Activated gamma-delta T cell (primary cell): Measurements from ENCODE around the gene SDK2.

ENCODE experiments used
- DNase-seq: peaks from one replicate; lab custom pipeline; 2025; lab: John Stamatoyannopoulos, UW

Gene SDK2

DNA sequence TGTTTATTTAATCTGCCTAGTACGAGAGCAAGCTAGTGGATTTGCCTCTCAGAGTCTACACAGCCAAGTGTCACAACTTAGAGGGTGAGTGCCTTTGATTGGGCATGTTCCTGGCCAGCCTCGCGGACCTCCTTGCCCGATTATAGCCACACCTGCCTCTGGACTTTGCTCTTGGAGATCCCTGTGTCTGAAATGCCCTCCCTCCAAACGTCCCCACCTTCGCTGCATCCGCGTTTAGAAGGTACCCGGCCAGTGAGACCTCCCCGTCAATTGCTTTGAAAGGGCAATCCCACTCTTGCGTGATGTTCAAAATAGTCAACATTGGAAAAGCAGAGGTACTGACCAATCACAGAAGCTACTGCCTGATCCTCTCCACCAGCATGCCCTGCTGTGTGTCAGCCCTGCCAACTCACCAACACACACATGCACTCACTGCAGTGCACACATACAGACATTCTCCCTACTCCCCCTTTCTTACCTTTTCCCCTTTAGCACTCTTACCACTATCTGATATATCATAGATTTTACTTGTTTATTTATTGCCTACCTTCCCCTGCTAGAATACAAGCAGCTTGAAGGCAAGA is 6.5 kb upstream of the SDK2 start:
- no peak for DNase-seq

DNA sequence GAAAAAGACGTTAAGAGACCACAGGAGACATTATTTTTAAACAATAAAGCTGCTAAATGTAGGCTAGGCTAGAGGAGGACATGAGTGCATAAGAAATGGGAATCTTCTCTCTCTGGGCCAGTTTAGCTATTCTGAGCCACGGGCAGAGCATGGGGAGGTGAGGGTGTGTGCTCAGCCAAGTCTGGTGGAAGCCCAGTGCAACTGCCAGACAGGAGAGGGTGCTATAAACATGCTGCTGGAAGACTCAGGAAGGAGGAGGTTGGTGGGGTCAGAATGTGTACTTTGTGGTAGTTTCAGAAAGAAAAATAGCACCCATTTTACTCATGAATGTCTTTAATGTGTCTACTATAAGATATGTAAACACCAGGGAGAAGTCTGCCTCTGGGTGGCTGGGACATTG is 5.9 kb upstream of the SDK2 start:
- no peak for DNase-seq

DNA sequence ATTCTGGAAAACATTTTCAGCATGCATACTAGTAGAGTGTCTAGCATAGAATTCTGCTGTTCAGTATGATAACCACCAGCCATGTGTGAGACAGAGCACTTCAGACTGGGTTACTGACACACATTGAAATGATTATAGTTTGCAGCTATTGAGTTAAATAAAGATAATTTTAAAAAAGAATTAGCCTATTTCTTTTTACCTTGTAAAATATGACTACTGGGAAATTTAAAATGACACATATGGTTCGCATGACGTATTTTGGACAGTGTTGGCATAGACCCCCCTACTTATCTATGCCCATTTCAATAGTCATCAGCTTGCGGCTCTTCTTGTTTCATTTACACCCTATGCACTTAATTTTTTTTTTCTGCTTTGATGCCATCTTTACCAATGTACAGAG is 4.7 kb upstream of the SDK2 start:
- no peak for DNase-seq

DNA sequence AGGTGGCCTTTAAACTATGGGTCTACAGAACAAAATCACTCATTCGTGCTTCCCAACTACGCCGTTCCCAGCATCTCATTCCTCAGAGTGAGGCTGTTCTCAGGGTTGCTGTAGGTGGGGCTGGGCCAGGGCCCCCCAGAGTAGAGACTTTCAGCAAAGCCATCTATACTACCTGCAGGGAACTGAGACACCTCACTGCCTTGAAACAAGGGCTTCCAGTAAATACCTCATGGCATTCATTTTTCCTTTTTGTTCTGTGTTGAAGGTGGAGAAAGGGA is 4.2 kb upstream of the SDK2 start:
- no peak for DNase-seq

DNA sequence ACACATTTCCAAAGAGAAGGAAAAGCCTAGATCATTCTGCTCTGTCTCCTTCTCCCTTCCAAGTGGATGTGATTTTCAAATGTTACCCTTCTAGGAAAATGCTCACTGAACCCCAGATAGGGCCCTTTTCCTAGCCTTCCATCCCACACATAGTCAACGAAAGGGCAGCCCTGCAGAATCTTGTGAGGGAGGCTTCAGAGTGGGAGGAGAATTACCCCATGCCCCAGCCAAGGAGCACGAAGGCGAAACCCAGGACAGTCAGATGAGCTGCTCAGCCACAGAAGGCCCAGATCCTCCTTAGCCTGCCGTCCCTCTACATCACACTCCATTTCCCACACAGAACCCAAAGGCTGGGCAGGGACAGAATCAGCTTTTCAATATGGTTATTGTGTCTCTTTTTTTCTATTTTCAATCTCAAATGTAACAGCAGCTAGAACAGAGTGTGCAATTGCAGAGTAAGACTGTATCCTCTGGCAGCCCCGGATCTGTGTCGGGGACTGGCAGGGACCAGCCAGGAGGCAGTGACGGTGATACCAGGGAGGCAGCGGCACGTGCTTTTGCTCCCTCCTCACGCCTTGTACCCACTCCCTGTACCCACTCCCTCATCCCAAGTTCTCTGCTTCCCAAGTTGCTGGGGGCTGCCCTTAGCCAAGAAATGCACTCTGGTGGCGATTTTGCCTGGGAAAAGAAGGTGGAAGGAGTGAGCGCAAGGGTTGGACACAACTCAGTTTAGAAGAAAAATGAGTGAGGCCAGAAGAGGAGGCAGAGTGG is 3.7 kb upstream of the SDK2 start:
- no peak for DNase-seq

DNA sequence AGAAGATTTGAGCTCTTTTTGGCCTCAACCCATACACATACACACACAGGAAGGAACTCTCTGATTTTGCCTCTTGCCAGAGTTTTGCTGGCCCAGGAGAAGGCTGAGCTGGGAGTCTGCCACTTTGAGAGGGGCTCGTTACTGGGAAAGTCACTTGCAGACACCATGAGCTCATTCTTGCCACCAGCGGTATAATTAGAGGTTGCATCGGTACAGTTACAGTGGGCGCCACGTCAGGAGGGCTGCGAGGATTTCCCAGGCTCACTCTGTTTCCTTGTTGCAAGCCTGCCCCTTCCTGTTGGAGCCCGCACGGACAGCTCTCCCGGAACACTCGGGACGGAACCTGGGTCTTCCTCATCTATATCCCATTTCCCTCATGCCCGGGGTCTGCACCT is 3.1 kb upstream of the SDK2 start:
- DNase-seq, result no peak

DNA sequence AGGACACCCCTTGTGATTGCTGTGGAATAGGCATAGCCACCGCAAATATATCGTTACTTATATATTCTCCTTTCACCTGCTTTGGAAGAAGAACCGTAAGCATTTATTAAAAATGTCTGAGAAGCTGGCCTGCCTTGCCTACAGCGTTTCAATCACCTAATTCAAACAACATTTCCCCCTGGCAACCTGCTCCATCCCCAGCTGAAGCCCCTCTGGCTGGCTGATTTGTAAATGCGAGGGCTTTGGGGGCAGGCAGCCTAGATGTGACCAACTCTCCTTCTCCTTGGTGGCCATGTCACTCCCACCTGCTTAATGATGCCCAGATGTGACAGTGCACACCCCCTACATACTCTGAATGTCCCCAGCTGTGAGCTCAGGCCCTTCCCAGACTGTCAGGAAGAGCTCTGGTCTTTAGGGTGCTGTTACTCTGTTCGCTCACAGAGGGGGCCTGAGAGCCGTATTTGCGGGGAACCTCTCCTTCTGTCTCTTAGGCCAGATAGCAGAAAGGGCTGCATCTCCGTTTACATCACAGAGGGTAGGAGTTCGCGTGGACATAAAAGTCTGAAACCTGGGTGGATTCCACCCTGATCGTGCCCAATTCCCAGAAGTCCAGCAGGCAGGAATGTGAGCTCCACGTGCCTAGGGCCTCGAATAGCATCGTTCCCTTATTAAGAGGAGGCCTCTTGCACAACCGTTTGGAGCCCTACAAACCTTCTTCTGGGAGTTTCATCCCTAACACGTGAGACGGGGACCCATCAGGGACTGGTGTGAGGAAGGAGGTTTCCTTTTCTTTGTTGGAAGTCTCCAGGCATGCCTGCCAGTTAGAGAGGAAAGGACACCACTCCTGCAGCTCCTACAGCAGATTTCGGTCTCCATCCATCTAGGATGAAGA is 2.4 kb upstream of the SDK2 start:
- DNase-seq, result no peak

DNA sequence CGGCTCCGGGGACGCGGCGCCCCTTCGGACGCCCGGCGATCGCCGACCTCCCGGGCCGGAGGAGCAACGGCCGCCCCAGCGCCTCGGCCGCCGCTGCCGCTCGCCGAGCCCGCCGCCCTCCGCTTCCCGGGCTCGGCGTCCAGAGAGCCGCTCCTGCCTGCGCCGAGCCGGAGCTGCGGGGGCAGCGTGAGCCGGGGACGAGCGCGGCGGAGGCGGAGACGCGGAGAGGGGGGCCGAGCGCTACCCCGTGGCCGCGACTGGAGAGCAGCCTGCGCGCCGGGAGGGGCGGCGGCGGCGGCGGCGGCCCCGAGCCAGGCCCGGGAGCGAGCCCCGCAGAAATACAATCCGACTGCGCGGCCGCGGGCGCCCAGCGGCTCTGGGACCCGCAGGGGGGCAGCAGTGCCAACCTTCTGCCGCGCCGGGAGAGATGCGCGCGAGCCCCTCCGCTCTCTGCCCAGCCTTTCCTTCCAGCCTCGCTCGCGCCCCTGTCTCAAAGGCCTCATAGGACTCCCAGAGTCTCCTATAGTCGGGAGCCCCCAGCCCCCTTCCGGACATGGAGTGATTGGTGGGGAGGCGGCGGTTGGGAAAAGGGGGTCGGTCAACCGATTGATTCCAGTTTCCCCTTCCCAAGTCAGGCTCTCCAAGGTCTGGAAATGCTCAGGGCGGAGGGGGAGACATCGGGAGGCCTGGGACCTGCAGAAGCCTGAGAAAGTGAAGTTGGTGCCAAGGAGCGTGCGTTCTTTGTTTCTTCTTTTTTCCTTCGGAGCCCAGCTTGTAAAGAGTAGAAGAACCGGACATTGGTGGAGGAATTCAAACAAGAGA is 1.0 kb upstream of the SDK2 start:
- no peak for DNase-seq

DNA sequence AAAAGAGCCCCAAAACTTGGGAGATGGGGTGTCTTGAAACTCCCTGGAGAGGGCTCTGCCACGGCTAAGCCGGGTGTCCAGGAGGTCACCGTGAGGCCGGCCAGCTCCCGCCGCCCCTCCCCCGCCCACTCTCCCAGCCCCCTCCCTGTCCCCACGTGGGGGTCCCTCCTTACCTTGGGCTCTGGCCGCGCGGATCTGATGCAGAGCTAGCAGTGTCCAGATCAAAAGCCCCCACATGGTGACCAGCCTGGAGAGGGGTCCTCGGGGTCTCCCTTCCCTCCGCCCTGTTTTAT is 447 bp downstream of the SDK2 start:
- DNase-seq, result no peak

DNA sequence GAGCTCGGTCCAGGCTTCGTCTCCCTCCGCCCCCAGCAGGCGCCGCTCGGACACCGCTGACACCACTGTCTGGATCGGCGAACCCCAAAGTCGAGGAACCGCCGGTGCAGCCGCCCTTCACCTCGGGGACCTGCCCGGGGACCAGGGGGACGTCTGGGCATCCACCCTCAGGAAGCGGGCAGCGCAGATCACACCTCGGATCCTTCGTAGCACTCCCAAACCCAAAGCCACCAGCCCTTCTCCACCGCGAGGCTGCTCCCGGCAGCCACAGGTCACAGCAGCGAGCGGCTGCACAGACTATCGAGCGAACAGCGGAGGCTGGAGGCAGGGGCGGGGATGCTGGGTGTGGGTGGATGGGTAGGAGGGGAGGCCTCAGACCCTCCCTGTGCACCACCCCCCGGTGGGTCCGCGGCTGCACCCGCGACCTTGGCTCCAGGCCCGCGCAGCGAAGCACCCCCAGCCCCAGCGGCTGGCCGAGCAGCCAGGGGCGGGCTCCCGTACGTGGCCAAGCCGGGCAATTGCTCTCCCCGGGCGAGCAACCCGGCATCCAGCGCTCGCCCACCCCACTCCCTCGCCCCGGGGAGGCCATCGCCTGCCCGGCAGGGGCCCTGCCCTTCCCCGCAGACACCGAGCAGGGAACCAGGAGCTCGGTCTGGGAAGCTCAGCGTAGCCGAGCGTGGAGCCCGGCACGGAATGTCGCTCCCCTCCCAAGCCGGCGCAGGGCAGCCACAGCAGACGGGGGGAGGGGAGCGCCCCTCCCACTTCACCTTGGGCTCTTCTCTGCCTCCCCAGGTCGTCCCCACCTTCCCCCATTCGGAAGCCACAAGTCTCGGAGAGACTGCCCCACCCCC is 1.0 kb downstream of the SDK2 start:
- DNase-seq, result no peak

DNA sequence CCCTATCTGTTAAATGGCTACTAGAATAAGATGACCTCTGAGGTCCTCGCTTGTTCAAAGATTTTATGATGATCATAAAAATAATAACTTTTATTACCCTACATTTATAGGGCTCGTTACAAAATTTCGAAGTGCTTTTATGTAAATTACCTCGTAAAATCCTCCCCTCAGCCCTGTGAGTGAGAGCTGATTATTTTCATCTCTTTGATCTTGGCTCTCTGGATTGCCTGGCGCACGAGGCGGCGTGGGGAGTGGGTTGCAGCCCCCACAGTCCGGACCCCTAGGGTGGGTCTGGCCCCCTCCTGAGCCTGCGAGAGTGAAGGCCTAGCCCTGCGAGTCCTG is 1.6 kb downstream of the SDK2 start:
- no peak for DNase-seq

DNA sequence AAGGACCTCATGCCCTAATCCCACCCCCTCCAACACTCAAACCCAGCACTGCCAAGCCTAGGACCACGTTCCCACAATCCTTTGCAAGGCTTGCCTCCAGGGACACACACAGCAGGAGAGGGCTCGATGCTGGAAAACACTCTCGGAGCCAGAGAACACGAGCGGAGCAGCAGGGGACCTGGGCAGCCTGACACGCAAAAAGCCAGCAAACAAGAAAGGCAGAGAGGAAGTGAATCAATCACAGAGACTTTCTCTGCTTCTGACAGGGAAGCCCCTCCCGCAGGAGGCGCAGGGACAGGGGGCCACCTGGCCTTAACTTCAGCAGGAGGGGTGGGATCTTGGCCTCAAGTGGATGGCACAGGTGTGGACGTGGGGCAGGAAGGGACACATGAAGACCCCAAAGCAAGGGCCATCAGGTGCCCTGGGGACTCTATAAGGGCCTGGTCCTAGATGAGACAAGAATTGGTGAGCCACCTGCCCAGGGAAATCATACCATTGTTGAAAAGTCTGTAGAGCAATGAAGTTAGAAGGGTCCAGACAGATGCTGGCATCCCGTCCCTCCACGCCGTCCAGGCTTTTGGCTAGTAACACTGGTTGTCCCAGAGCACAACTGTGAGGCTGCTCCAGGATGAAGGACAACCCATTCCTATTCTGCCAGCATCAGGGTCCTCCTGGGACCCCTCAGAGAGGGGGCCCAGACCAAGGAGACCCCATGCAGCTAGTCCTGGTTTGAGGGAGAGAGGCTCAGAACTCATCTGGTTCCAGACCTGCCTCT is 2.2 kb downstream of the SDK2 start:
- DNase-seq, result no peak

DNA sequence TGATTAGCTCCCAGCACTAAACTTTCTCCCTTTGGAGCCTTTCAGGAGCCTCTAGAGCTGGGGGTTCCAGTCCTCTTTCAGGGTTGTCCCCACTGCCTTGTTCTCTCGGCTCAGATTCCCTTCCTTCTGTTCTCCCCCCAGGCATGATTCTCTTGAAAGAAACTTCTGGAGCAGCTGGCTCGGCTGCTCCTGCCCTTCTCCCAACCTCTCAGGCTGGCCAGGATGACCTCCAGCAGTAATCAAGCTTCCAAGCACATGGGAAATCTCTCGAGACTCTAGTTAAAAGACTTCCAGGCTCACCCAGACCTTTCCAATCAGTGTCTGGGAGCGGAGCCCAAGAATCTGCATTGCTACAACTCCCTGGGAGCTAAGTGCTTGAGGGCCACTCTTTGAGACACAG is 3.6 kb downstream of the SDK2 start:
- no peak for DNase-seq

DNA sequence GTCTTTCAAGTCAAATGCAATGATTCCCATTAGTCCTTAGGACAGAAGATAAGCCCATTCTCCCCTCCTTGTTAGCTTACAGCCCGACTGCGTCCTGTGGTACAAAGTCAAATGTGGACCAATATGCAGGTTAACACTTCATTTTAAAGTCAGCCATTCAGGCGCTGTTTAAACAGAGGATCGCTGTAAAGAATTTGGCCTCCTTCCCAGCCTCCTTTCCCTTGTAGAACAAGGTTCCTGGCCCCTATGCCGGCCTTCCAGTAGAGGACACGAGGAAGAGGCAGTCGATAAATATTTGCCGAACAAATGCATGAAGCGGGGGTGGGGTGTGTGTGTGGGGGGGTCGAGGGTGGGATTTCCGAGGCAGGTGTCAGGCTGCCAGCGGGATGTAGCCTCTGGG is 4.3 kb downstream of the SDK2 start:
- DNase-seq, result no peak

DNA sequence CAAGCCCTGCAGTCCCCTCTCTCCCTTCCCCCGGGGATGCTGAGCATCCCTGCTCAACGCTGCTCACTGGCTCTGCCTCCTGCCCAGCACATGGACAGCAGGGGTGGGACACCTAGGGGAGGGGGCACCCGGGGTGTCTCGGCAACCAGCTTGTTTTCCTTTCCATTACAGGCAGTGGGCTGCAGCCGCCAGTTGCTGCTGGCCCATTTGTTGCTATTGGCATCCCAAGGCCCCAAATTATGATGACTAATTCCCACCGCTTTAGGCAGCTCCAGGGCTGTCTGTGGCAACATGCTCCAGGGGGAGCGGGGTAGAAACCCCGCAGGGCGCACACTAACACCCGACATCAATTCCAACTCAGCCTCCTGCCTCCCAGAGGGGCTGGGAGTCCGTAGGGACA is 4.9 kb downstream of the SDK2 start:
- no peak for DNase-seq

DNA sequence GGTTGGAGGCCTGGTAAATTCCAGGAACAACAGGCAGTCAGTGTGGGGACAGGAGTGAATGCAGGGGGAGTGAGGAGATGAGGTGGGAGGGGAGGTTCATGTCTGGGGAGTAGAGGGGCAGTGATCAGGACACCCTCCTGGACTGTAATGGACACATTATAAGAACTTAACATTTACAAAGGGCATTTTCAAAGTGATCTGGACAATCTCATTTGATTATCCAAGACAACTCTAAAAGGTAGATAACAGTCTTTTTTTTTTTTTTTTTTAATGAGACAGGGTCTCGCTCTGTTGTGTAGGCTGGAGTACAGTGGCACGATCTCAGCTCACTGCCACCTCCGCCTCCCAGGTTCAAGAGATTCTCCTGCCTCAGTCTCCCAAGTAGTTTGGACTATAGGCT is 5.7 kb downstream of the SDK2 start:
- no peak for DNase-seq

DNA sequence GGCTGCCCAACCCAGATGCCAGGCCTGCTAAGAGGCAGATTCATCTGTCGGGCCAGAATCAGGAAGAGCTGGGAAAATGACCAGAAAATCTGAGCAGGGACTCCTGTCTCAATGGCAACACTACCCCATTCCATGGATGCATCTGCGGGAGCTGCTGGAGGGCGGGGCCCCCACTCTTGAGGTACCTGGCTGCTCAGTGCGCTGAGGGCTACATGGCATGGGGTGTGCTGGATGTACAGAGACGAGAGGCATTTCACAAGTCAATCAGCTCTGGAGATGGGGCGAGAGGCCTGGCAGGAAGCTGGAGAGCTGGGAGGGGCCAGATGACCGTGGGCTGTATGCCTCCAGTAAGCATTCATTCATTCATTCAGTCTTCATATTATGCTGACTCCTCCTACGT is 6.4 kb downstream of the SDK2 start:
- no peak for DNase-seq

DNA sequence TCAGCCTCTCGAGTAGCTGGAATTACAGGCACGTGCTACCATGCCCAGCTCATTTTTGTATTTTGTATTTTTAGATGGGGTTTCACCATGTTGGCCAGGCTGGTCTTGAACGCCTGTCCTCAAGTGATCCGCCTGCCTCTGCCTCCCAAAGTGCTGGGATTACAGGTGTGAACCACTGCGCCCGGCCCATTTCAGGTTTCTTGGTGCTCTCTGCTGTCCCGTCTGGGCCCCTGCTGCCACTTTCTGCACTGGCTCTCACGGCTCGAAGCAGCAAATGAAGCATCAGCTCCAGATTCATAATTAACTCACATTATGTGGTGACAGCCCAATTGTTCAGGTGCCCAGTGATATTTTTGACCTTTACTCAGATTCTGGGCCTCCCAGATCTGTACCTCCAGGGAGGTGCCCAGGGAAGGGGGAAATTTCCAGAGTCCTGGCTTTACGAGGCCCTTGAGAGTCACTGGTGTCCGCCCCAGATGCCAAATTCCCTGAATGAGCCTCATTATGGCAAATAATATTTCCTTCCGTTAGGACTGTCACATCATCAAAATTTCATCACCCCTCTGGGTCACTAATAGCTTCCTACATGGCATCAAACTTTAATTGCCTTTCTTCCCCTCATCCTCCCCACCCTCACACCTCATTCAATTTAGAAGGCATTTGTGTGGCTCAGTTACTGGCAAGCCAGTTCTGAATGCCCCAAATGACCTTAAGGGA is 9.0 kb downstream of the SDK2 start:
- DNase-seq, result no peak

DNA sequence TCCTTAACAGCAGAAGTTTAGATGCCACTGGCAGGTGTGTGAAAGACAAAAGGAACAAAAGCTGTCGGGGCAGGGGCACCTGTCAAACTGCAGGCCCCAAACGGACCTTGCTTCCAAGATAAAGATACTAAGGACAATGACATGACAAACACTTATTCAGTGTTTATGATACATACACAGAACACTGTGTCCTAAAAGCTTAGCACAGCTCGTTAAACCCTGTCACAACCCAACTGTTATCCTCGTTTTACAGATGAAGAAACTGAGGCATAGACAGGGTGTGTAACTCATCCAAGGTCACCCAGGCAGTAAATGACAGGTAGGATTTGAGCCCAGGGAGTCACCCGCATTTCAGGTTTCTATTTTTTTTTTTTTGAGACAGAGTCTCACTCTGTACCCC is 9.6 kb downstream of the SDK2 start:
- no peak for DNase-seq

DNA sequence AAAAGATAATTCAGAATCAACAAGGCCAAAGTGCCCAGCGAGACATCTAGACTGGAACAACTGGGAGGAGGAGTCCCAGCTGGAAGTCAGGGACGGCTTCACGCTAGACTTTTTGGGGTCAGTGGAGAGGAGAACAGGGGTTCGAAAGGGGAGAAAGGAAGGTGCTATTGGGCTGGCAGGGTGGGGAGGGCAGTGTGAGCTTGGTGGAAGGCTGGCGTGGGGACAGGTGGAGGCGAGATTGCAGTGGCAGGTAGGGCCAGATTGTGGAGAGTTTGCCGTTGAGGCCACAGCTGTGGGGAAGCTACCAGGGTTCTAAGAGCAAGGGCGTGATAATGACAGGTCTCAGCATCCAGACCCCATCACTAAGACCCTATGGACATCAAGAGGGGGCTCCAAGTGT is 10.5 kb downstream of the SDK2 start:
- DNase-seq, result no peak
